ENCODE measurements around the gene MB. TPM values are rescaled to one million over a fixed set of nuclear protein-coding genes. Genes with fewer than 3 reads are reported as not detected.

Gene MB
- total and polyA plus RNA-seq, 9 of the 15 experiments (the other 6 are each of a cell fraction or from before 2014, with no cell fraction given): not detected

GRCh38 chr22:35606916-35607315 lies 10.2 kb downstream of the MB start:
- Histone ChIP-seq H3K4me2 (ENCODE audit: insufficient read depth, low read length) (no peak overlapping the region), H3K27me3 (ENCODE audit: control insufficient read depth in 2 of 2, insufficient read depth in 2 of 2, low read length in 2 of 2) (peaks cover 3 to 35% of the 10 kb centered on the region in 2 experiments; a peak in 3 of 5 replicates), H3K36me3 (ENCODE audit: control insufficient read depth, insufficient read depth, low read length) (no peaks in the 10 kb centered on the region), H3K27ac (ENCODE audit: extremely low read depth, low read depth, low read length) (no peak overlapping the region), H3K79me2 (ENCODE audit: control insufficient read depth, insufficient read depth, low read length) (no peaks in the 10 kb centered on the region), H3K4me1 (replicated peaks in 1 of 2; ENCODE audit: control insufficient read depth in 2 of 2, insufficient read depth in 2 of 2, low read length in 2 of 2) (peaks cover 0 to 4% of the 10 kb centered on the region in 2 experiments; a peak in 3 of 5 replicates), H3K9me3 (replicated peaks; ENCODE audit: control insufficient read depth, insufficient read depth, low read depth, low read length) (no peaks in the 10 kb centered on the region), H3K4me3 (no peak overlapping the region), H2AFZ (ENCODE audit: low read depth, low read length) (no peak overlapping the region), H3K9me1 (ENCODE audit: control insufficient read depth, insufficient read depth, low read length) (no peaks in the 10 kb centered on the region), H3K9ac (ENCODE audit: insufficient read depth in 1 of 2, low read depth in 2 of 2, low read length in 2 of 2) (no peak overlapping the region), H4K20me1 (replicated peaks; ENCODE audit: control insufficient read depth, insufficient read depth, low read length) (no peaks in the 10 kb centered on the region)
- no peak for ATAC-seq
- BruUV-seq (replicated peaks): no TSS peak
- ChIA-PET CTCF (ENCODE audit: low intra/inter-chr PET ratio) (no interaction called here), POLR2A (no interaction called here)
- intact Hi-C loops (cut with micrococcal nuclease): no loop called here
- WGBS (ENCODE audit: insufficient coverage, low coverage, missing lambda C conversion rate): 0% methylated on average over 7 of the region's 8 CpGs
- no peak for FAIRE-seq
- TF ChIP-seq SAP30 (IDR thresholded peaks at IDR 0.05; ENCODE audit: borderline replicate concordance, insufficient read depth, low read depth, low read length, poor library complexity, severe bottlenecking) (no peak), ZBTB43 (CRISPR knock-in tag; IDR thresholded peaks at IDR 0.05) (no peak), ZNF324 (CRISPR knock-in tag; IDR thresholded peaks at IDR 0.05) (no peak), E2F6 (IDR thresholded peaks at IDR 0.05; ENCODE audit: borderline replicate concordance in 1 of 2, extremely low read depth in 1 of 2, insufficient read depth in 1 of 2, insufficient read length in 1 of 2, low read depth in 1 of 2, low read length in 1 of 2, poor library complexity in 1 of 2, severe bottlenecking in 1 of 2) (no peak), ESRRB (CRISPR knock-in tag; IDR thresholded peaks at IDR 0.05; ENCODE audit: borderline replicate concordance) (no peak), HNRNPH1 (optimal IDR thresholded peaks at IDR 0.05; ENCODE audit: low read depth, low read length) (no peak), KDM4B (IDR thresholded peaks at IDR 0.05; ENCODE audit: borderline replicate concordance in 2 of 2, low read depth in 1 of 2) (no peak), CHAMP1 (IDR thresholded peaks at IDR 0.05) (no peak), ZNF121 (CRISPR knock-in tag; conservative IDR thresholded peaks at IDR 0.05) (no peak), ZBTB2 (IDR thresholded peaks at IDR 0.05) (no peak), RBM22 (IDR thresholded peaks at IDR 0.05; ENCODE audit: low read depth, low read length, poor library complexity, severe bottlenecking) (no peak), ZNF584 (CRISPR knock-in tag; IDR thresholded peaks at IDR 0.05; ENCODE audit: low read depth) (no peak), BDP1 (IDR thresholded peaks at IDR 0.05; ENCODE audit: insufficient read depth, insufficient read length) (no peak), CBFA2T3 (IDR thresholded peaks at IDR 0.05) (no peak)
- no peak for DNase-seq (ENCODE audit: extremely low read depth in 1 of 4, low spot score in 3 of 4)
- in situ Hi-C loops (cut with MboI): no loop called here
